ENCODE data around the gene TOMM5.

The TOMM5 gene

GRCh38 chr9:37632479-37632878, 40.1 kb upstream of the TOMM5 start:
- no peak overlapping the region for H3K27ac ChIP-seq
- TF ChIP-seq ZFX (IDR thresholded peaks at IDR 0.05) = no peak
- no peak for TF ChIP-seq CTCF (conservative IDR thresholded peaks at IDR 0.05)

GRCh38 chr9:37626708-37627292, 34.4 kb upstream of the TOMM5 start:
- H3K27ac ChIP-seq = no peak overlapping the region
- TF ChIP-seq ZFX (IDR thresholded peaks at IDR 0.05) (no peak), CTCF (conservative IDR thresholded peaks at IDR 0.05) (no peak)

GRCh38 chr9:37625758-37626147, 33.4 kb upstream of the TOMM5 start:
- TF ChIP-seq ZFX (IDR thresholded peaks at IDR 0.05) = no peak
- no peak for TF ChIP-seq CTCF (conservative IDR thresholded peaks at IDR 0.05)
- no peak overlapping the region for H3K27ac ChIP-seq

- no peak for TF ChIP-seq CTCF (conservative IDR thresholded peaks at IDR 0.05)
- no peak for TF ChIP-seq ZFX (IDR thresholded peaks at IDR 0.05)
- H3K27ac ChIP-seq = no peak overlapping the region
Observed at GRCh38 chr9:37625036-37625757, 32.8 kb upstream of the TOMM5 start.

GRCh38 chr9:37624073-37624472, 31.7 kb upstream of the TOMM5 start:
- no peak for TF ChIP-seq CTCF (conservative IDR thresholded peaks at IDR 0.05)
- no peak for TF ChIP-seq ZFX (IDR thresholded peaks at IDR 0.05)
- no peak overlapping the region for H3K27ac ChIP-seq

- TF ChIP-seq ZFX (IDR thresholded peaks at IDR 0.05) (no peak), CTCF (conservative IDR thresholded peaks at IDR 0.05) (no peak)
- H3K27ac ChIP-seq = no peak overlapping the region
Observed at GRCh38 chr9:37623267-37623666, 30.9 kb upstream of the TOMM5 start.

GRCh38 chr9:37622462-37622861, 30.1 kb upstream of the TOMM5 start:
- H3K27ac ChIP-seq = no peak overlapping the region
- TF ChIP-seq CTCF (conservative IDR thresholded peaks at IDR 0.05) (no peak), ZFX (IDR thresholded peaks at IDR 0.05) (no peak)
